K562 (cell line): ENCODE results near the gene WDR64. TPM values are rescaled to one million over a fixed set of nuclear protein-coding genes. Genes with fewer than 3 reads are reported as not detected.
A peak's percentile ranks its signal among the peaks of the same experiment; 100 is the strongest.

Source experiments
- ATAC-seq: fragments of 200-7000 bp; cut with Tn5 transposase; 3 replicates; pipeline ENCODE4 v1.9.1; 2020; ENCODE audit warnings: moderate library complexity
- BruUV-seq: library from RNA; stranded (reverse); fragments of 400-500 nt; replicated peaks from 2 replicates; lab custom pipeline; 2021; lab: Mats Ljungman, UMichigan
- CTCF ChIA-PET: fragments of 300-600 bp; formaldehyde crosslinking; extraction: SDS; loops from one replicate; lab custom pipeline; 2021; ENCODE audit warnings: low intra/inter-chr PET ratio; lab: Yijun Ruan, JAX
- POLR2A ChIA-PET: fragments of 300-600, 350-650 bp; sonication (Branson Sonifier 250); formaldehyde crosslinking; extraction: SDS; loops from one replicate; lab custom pipeline; 2021; ENCODE audit warnings: antibody characterized with exemption, inconsistent platforms; lab: Yijun Ruan, JAX
- DNase-seq, 4 experiments: peaks; one replicate each; pipeline versions ENCODE4 v3.0.0 to v3.0.0-alpha.2; 2011 to 2018; ENCODE audit warnings: low spot score in 3 of 4, mixed read lengths in 3 of 4; ENCODE audit errors: extremely low read depth in 1 of 4
- FAIRE-seq: peaks from 2 replicates; lab custom pipeline; 2011; peaks lifted over from hg19 to GRCh38; lab: Jason Lieb, UNC
- H2AFZ ChIP-seq: 2 replicates; pipeline ENCODE4 v1.6.0; 2011; ENCODE audit warnings: low read depth, low read length, control low read depth, inconsistent platforms
- H3K27ac ChIP-seq: fragments of 200-600 bp; 3 replicates; pipeline ENCODE4 v1.8.0; 2011; ENCODE audit warnings: low read depth, mild to moderate bottlenecking, control low read depth, inconsistent platforms, low read length, moderate library complexity, mixed read lengths; ENCODE audit errors: extremely low read depth
- H3K27me3 ChIP-seq, 2 experiments: fragments of 300-600 bp in 1 of 2; 2 replicates in 1 of 2; 3 replicates in 1 of 2; pipeline versions ENCODE4 v1.6.0 to v1.8.0; 2011; ENCODE audit warnings: inconsistent platforms in 2 of 2, low read length in 2 of 2, mild to moderate bottlenecking in 1 of 2, mixed read lengths in 1 of 2, moderate library complexity in 1 of 2; ENCODE audit not compliant: control insufficient read depth in 2 of 2, insufficient read depth in 2 of 2
- H3K36me3 ChIP-seq: fragments of 300-600 bp; 3 replicates; pipeline ENCODE4 v1.8.0; 2011; ENCODE audit warnings: mild to moderate bottlenecking, low read length, inconsistent platforms; ENCODE audit not compliant: control insufficient read depth, insufficient read depth
- H3K4me1 ChIP-seq, 2 experiments: fragments of 200-600 bp in 1 of 2; replicated peaks in 1 of 2; 2 replicates in 1 of 2; 3 replicates in 1 of 2; pipeline versions ENCODE4 v1.5.1 to v1.8.0; 2011; ENCODE audit warnings: inconsistent platforms in 2 of 2, low read length in 2 of 2, mild to moderate bottlenecking in 1 of 2, mixed read lengths in 1 of 2, moderate library complexity in 1 of 2; ENCODE audit not compliant: control insufficient read depth in 2 of 2, insufficient read depth in 2 of 2
- H3K4me2 ChIP-seq: 2 replicates; pipeline ENCODE4 v1.6.1; 2011; ENCODE audit warnings: low read length, control low read depth, inconsistent platforms, mixed read lengths; ENCODE audit not compliant: insufficient read depth
- H3K4me3 ChIP-seq: fragments of 200-600 bp; sonication (generic), shearing (Covaris generic); 2 replicates; pipeline ENCODE4 v1.5.1; 2016; ENCODE audit warnings: control low read depth, inconsistent platforms
- H3K79me2 ChIP-seq: fragments of 200-600 bp; 3 replicates; pipeline ENCODE4 v1.8.0; 2011; ENCODE audit warnings: low read length, inconsistent platforms; ENCODE audit not compliant: control insufficient read depth, insufficient read depth
- H3K9ac ChIP-seq, 2 experiments: 2 replicates each; pipeline versions ENCODE4 v1.6.0 to v1.6.1; 2011; ENCODE audit warnings: low read depth in 2 of 2, low read length in 2 of 2, control low read depth in 1 of 2, inconsistent platforms in 1 of 2, mild to moderate bottlenecking in 1 of 2, mixed read lengths in 1 of 2; ENCODE audit not compliant: insufficient read depth in 1 of 2
- H3K9me1 ChIP-seq: one replicate; pipeline ENCODE4 v1.6.0; 2011; ENCODE audit warnings: inconsistent platforms, mild to moderate bottlenecking, low read length, moderate library complexity; ENCODE audit not compliant: control insufficient read depth, insufficient read depth
- H3K9me3 ChIP-seq: replicated peaks from 2 replicates; pipeline ENCODE4 v1.5.1; 2011; ENCODE audit warnings: low read depth, low read length, inconsistent platforms; ENCODE audit not compliant: control insufficient read depth, insufficient read depth
- H4K20me1 ChIP-seq: replicated peaks from 2 replicates; pipeline ENCODE4 v1.6.1; 2011; ENCODE audit warnings: low read length, inconsistent platforms, mixed read lengths; ENCODE audit not compliant: control insufficient read depth, insufficient read depth
- ATF7 ChIP-seq: fragments of 450-650 bp; IDR thresholded peaks from 2 replicates; pipeline ENCODE4 v1.7.1; 2014; ENCODE audit warnings: mild to moderate bottlenecking, moderate library complexity
- BRF1 ChIP-seq: IDR thresholded peaks from 3 replicates; pipeline ENCODE4 v1.6.1; 2011; ENCODE audit warnings: borderline replicate concordance, mild to moderate bottlenecking; ENCODE audit not compliant: insufficient read length; ENCODE audit errors: extremely low read depth
- CBFA2T3 ChIP-seq: fragments of 450-650 bp; IDR thresholded peaks from 2 replicates; pipeline ENCODE4 v1.6.1; 2017
- CBX3 ChIP-seq, 2 experiments: IDR thresholded peaks; 1 replicate in 1 of 2; 2 replicates in 1 of 2; pipeline ENCODE4 v1.6.1; 2012; ENCODE audit warnings: inconsistent platforms in 2 of 2, low read length in 2 of 2, borderline replicate concordance in 1 of 2, control low read depth in 1 of 2
- FOXM1 ChIP-seq, 2 experiments: fragments of 450-650 bp in 1 of 2; sonication (generic) in 1 of 2; formaldehyde crosslinking in 1 of 2; IDR thresholded peaks; 2 replicates each; pipeline versions ENCODE4 v1.6.1 to v1.9.0; 2017 to 2022; ENCODE audit warnings: low read depth in 2 of 2, mild to moderate bottlenecking in 2 of 2, missing genetic modification reagents in 1 of 2, moderate library complexity in 1 of 2
- HNRNPUL1 ChIP-seq: fragments of 200-400 bp; formaldehyde crosslinking; IDR thresholded peaks from 2 replicates; pipeline ENCODE4 v1.6.1; 2017; ENCODE audit warnings: low read length
- KAT2B ChIP-seq: IDR thresholded peaks from one replicate; pipeline ENCODE4 v1.6.1; 2012; ENCODE audit warnings: low read depth, mild to moderate bottlenecking, control low read depth, inconsistent platforms, low read length, moderate library complexity
- NFRKB ChIP-seq: fragments of 450-650 bp; IDR thresholded peaks from 2 replicates; pipeline ENCODE4 v1.6.1; 2016; ENCODE audit warnings: low read depth
- PPARD ChIP-seq: fragments of 250-450 bp; sonication (Bioruptor Pico); IDR thresholded peaks from 2 replicates; pipeline ENCODE4 v1.8.0; 2022; ENCODE audit warnings: inconsistent platforms, mild to moderate bottlenecking, moderate library complexity
- SREBF2 ChIP-seq: sonication (generic); formaldehyde crosslinking; IDR thresholded peaks from 2 replicates; pipeline ENCODE4 v1.4.0; 2020; ENCODE audit warnings: mild to moderate bottlenecking, missing genetic modification reagents
- TCF3 ChIP-seq: sonication (generic); formaldehyde crosslinking; IDR thresholded peaks from 2 replicates; pipeline ENCODE4 v1.4.0; 2020; ENCODE audit warnings: mild to moderate bottlenecking, missing genetic modification reagents
- TRIM28 ChIP-seq: fragments of 450-650 bp; IDR thresholded peaks from 2 replicates; pipeline ENCODE4 v1.6.1; 2017
- WGBS: fragments of 100-300 bp; shearing (Covaris generic); methylation state at CpG from one replicate; pipeline ENCODE4 v1.1.6; 2016; ENCODE audit warnings: low coverage, mixed read lengths; ENCODE audit not compliant: insufficient coverage; ENCODE audit errors: missing lambda C conversion rate; 5-methylcytosine and 5-hydroxymethylcytosine counted together
- in situ Hi-C: fragments of 300-500 bp; cut with MboI; formaldehyde crosslinking; loops from 4 replicates; pipeline ENCODE4 v1.15.0; 2018; ENCODE audit warnings: inconsistent platforms, mixed read lengths
- intact Hi-C: fragments of 100-400 bp; cut with micrococcal nuclease; formaldehyde crosslinking; loops from 2 replicates; pipeline ENCODE4 v1.14.2; 2022
- polyA plus RNA-seq, 8 experiments: library from polyadenylated mRNA; depleted of rRNA in 4 of 8; stranded (reverse) in 5 of 8; unstranded in 3 of 8; fragments of >200 nt; fragmentation: Nextera tagmentation in 2 of 8; fragmentation: Illumina TruSeq in 1 of 8; extraction: Ambion mirVana in 2 of 8; extraction: Trizol in 1 of 8; gene quantifications; 2 replicates each; pipeline versions ENCODE4 v1.2.1 to v1.2.3, GENCODE V29; 2011 to 2014; ENCODE audit warnings: inconsistent platforms in 1 of 8, missing spikeins in 1 of 8
- total RNA-seq, 7 experiments: library from RNA; depleted of rRNA in 6 of 7; stranded (reverse); fragments of >200 nt in 6 of 7; fragmentation: Illumina TruSeq in 2 of 7; extraction: Trizol in 2 of 7; gene quantifications; 2 replicates each; pipeline versions ENCODE4 v1.2.1 to v1.2.3, GENCODE V29; 2011 to 2021; ENCODE audit warnings: low replicate concordance in 1 of 7

WDR64 gene
- total and polyA plus RNA-seq, 9 of the 15 experiments (the other 6 are each of a cell fraction or from before 2014, with no cell fraction given), result 0.06 to 0.29 (median 0.19) TPM; not detected in 5

GRCh38 chr1:241776911-241777310 lies 124.8 kb downstream of the WDR64 start (continued):
- TF ChIP-seq ATF7, result peak; percentile 60; the same call in 1 of the 2 replicates
- no peak for TF ChIP-seq CBX3 (IDR thresholded peaks at IDR 0.05; ENCODE audit: borderline replicate concordance in 1 of 2, low read length in 2 of 2)
- TF ChIP-seq KAT2B, result no peak
- no peak for TF ChIP-seq FOXM1 (IDR thresholded peaks at IDR 0.05; ENCODE audit: low read depth)
- no peak for TF ChIP-seq FOXM1 (CRISPR knock-in tag; IDR thresholded peaks at IDR 0.05; ENCODE audit: low read depth)
- no peak for TF ChIP-seq HNRNPUL1
- no peak for TF ChIP-seq TCF3 (CRISPR knock-in tag)
- no peak for TF ChIP-seq NFRKB
- TF ChIP-seq BRF1, result no peak
- TF ChIP-seq TRIM28, result no peak

GRCh38 chr1:241778117-241778516 lies 126.0 kb downstream of the WDR64 start:
- no peaks in the 10 kb centered on the region for H3K79me2 ChIP-seq
- CTCF ChIA-PET, result no interaction called here
- H3K4me1 ChIP-seq, result peaks cover 7 to 12% of the 10 kb centered on the region in 2 experiments
- no peaks in the 10 kb centered on the region for H4K20me1 ChIP-seq
- BruUV-seq, result no TSS peak
- H3K9ac ChIP-seq, result no peak overlapping the region
- H3K27me3 ChIP-seq, result no peaks in the 10 kb centered on the region
- POLR2A ChIA-PET, result no interaction called here
- H2AFZ ChIP-seq, result no peak overlapping the region
- no peak overlapping the region for H3K4me3 ChIP-seq
- H3K9me3 ChIP-seq, result no peaks in the 10 kb centered on the region
- ATAC-seq (no peak), DNase-seq (no peak), FAIRE-seq (no peak)
- H3K9me1 ChIP-seq, result no peaks in the 10 kb centered on the region
- intact Hi-C loops (no loop called here), in situ Hi-C loops (no loop called here)
- no peak overlapping the region for H3K27ac ChIP-seq
- no peak for TF ChIP-seq SREBF2 (CRISPR knock-in tag)
- TF ChIP-seq CBFA2T3, result 0 out of 2 replicates have a peak, but pooled peaks have one; percentile 12
- TF ChIP-seq PPARD (CRISPR knock-in tag), result no peak
- H3K4me2 ChIP-seq, result no peak overlapping the region
- 36% methylated on average over 1 of the region's 1 CpG for WGBS
- H3K36me3 ChIP-seq, result no peaks in the 10 kb centered on the region
